A673 (cell line): ENCODE measurements around the gene PPTC7.

ENCODE experiments used
- CTCF ChIP-seq: fragments of 300-800, 200-600 bp; sonication (generic); conservative IDR thresholded peaks from 2 replicates; pipeline ENCODE4 v1.5.1; 2017; ENCODE audit warnings: low read depth, mild to moderate bottlenecking, antibody characterized with exemption, low read length, moderate library complexity, mixed read lengths
- EZH2 ChIP-seq: fragments of 200-600 bp; sonication (generic); IDR thresholded peaks from 2 replicates; pipeline ENCODE4 v1.6.1; 2017; ENCODE audit warnings: borderline replicate concordance, low read depth, mild to moderate bottlenecking, mixed read lengths, antibody characterized with exemption, low read length; ENCODE audit not compliant: poor library complexity, severe bottlenecking

- no peak for TF ChIP-seq CTCF
- no peak for TF ChIP-seq EZH2
Measured at GRCh38 chr12:110548678-110549077, 34.4 kb downstream of the PPTC7 start.
